HG02642 (cell line): ENCODE results near the gene TRMT5.

Experiments
- ATAC-seq: cut with Tn5 transposase; IDR thresholded peaks from one replicate; pipeline ENCODE4 v1.9.1; 2021; ENCODE audit warnings: mild to moderate bottlenecking; ENCODE audit not compliant: unreplicated experiment, poor library complexity

TRMT5 gene

GRCh38 chr14:60980811-60981632 lies at the start of gene TRMT5, which contains the start of gene SLC38A6:
Gene TRMT5, minus strand, starts transcription at chr14:60981079. Its CDS starts 106 bp downstream, at chr14:60980973.
Gene SLC38A6, plus strand, starts transcription at chr14:60981245. Its CDS starts 33 bp downstream, at chr14:60981278.
- peak; percentile 88 for ATAC-seq

- no peak for ATAC-seq
Measured at GRCh38 chr14:61026526-61026925, 45.6 kb upstream of the TRMT5 start.

- no peak for ATAC-seq
Measured at GRCh38 chr14:61025251-61026223, 44.7 kb upstream of the TRMT5 start.

- ATAC-seq: no peak
Measured at GRCh38 chr14:61019537-61019936, 38.7 kb upstream of the TRMT5 start.

- no peak for ATAC-seq
Measured at GRCh38 chr14:61003571-61003970, 22.7 kb upstream of the TRMT5 start.

GRCh38 chr14:60999536-60999935 lies 18.7 kb upstream of the TRMT5 start:
- no peak for ATAC-seq

- ATAC-seq: no peak
Measured at GRCh38 chr14:60998617-60999016, 17.7 kb upstream of the TRMT5 start.

- no peak for ATAC-seq
Measured at GRCh38 chr14:60989599-60989998, 8.7 kb upstream of the TRMT5 start.

GRCh38 chr14:60986500-60986899 lies 5.6 kb upstream of the TRMT5 start:
- ATAC-seq: no peak

- ATAC-seq: no peak
Measured at GRCh38 chr14:60984196-60984595, 3.3 kb upstream of the TRMT5 start.

GRCh38 chr14:60981633-60982455 lies 965 bp upstream of the TRMT5 start:
- no peak for ATAC-seq

GRCh38 chr14:60977847-60978246 lies 3.0 kb downstream of the TRMT5 start:
- no peak for ATAC-seq

GRCh38 chr14:60975551-60975950 lies 5.3 kb downstream of the TRMT5 start:
- ATAC-seq: no peak

GRCh38 chr14:60974090-60974651 lies 6.7 kb downstream of the TRMT5 start:
- no peak for ATAC-seq

- no peak for ATAC-seq
Measured at GRCh38 chr14:60973070-60973469, 7.8 kb downstream of the TRMT5 start.

- ATAC-seq: no peak
Measured at GRCh38 chr14:60972295-60972694, 8.6 kb downstream of the TRMT5 start.

- no peak for ATAC-seq
Measured at GRCh38 chr14:60971271-60971670, 9.6 kb downstream of the TRMT5 start.

GRCh38 chr14:60970146-60970545 lies 10.7 kb downstream of the TRMT5 start:
- no peak for ATAC-seq

GRCh38 chr14:60968671-60969070 lies 12.2 kb downstream of the TRMT5 start:
- no peak for ATAC-seq

GRCh38 chr14:60968099-60968498 lies 12.8 kb downstream of the TRMT5 start:
- no peak for ATAC-seq
